GM18858 (cell line): ENCODE data around the gene ENPP6.

Experiments
- ATAC-seq: cut with Tn5 transposase; IDR thresholded peaks from one replicate; pipeline ENCODE4 v1.9.1; 2021; ENCODE audit not compliant: unreplicated experiment

The ENPP6 gene

GRCh38 chr4:184110452-184111224 lies 107.0 kb downstream of the ENPP6 start:
- ATAC-seq: no peak

DNA sequence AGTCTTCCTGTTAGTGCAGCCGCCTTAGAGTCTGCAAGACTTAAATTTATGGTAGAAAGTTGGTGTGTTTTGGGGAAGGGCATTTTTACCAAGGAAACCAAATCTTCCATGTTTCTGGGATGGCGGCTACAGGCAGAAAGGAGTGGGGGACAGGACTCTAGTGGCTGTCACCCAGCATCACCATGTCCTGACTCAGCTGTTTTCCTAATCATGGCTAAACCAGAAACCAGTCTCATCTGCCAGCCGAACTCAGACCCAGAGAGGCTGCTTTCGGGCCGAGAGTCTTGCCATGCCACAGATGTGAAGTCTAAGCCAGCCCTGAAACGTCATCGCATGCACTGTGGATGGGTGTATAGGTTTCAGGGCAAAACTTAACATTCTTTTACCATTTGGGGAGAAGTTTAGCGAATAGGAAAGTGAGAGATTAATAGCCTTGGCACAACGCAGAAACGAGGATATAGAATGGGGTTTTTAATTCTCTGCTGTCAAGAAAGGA lies 109.6 kb downstream of the ENPP6 start:
- ATAC-seq: no peak

GRCh38 chr4:184104419-184105101 lies 113.1 kb downstream of the ENPP6 start:
- ATAC-seq: no peak

DNA sequence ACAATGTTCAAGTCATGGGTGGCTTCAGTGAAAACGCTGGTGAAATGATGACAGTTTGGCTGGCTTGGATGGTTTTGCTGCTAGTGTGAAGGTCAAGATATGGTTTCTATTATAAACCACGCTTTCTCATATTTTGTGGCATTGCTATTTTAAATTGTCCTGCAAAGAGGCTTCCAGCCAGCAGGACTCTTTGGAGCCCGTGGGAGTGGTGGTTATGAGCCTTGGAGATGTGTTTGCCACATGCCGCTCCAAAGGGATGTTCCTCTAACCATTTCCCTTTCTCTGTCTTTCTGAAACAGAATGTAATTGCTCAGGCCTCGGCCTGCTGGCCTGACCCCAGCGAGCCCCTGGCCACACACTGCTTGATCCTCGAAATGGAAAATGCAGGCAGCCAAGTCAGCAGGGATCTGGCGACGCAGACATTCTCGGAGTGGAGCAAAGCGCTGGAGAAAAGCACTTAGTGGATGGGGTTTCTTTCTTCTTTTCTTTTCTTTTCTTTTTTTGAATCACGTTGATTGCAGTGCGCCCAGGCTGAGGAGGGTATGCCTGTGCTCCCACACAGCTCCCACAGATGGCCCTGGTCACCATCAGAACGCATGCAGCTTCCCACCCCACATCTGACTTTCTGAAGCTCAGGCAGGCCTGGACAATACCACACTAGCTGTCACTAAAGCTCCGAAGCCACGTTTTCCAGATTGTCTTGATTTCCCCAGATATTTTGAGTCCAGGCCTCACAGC lies 114.0 kb downstream of the ENPP6 start:
- ATAC-seq: no peak

- ATAC-seq: no peak
Observed at GRCh38 chr4:184102927-184103326, 114.7 kb downstream of the ENPP6 start.

DNA sequence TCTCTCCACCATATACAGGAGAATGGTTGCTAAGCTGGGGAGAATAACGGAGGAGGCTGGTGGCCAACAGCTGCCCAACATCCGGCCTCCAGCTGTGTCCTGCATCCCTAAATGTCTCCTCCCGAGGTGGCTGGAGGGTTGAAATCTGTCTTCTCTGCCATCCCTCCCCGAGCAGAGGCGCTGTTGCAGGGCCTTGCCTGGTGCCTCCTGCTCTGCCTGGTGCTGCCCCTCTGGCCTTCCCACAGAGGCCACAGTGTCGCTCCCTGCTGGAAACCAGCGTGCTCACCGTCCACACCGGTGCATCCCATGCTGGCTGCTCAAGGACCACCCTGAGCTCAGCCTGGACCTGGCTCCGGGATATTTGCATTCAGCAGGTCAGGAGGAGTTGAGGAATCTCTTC lies 115.2 kb downstream of the ENPP6 start:
- ATAC-seq: no peak

DNA sequence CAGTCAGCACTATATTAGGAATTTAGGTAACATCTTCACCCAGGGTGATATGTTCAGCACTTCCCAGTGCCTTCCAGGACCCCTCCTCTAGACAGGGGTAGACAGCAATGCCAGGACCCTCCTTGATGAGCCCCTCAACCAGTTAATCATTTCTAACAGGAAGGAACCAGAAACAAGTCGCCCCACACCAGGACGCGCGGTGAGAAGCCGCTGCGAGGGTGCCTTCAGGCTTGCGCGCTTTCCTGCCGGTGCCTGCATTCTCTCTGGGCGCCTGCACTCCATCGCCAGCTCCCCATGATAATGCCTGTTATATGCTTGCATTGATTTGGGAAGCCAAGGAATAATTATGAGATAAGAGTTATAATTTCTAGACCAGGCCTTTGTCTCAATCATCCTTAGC lies 116.0 kb downstream of the ENPP6 start:
- ATAC-seq: no peak

- no peak for ATAC-seq
Observed at GRCh38 chr4:184100297-184100885, 117.3 kb downstream of the ENPP6 start.

DNA sequence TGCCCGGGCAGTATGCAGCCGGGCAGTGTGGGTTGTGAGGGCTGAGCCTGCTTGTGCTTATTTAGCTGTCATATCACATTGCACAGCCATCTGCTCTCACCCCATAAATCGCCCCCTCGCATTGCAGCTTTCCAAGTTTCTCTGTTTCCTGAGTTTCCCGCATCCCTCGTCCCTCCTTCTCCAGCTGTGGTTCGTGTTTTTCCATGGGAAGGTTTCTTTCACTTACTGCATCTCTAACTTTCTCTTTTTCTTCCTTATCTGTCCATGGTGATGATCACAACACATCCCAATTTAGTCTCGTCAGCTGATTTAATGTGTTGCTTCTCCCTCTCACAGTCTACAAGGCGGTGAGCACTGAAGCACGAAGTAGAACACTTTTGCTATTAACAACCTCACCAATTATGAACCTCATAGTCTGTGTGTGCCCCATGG lies 118.1 kb downstream of the ENPP6 start:
- ATAC-seq: no peak

DNA sequence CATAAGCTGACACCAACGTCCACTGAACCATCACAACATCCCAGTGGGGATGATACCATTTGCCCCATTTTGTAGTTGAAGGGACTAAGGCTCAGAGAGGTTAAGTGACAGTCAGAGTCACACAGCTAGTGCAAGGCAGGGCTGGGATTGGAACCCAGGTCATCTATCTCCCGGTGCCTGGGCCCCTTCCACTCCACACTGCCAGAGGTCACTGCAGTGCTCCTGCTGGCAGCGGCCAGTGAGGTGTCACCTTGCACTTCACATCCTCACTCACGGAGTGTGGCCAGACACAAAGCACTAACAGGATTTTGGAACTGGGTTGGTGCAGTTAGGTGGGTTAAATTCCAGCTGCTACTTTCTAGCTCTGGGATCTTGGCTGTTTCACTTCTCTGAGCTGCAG lies 118.7 kb downstream of the ENPP6 start:
- no peak for ATAC-seq

DNA sequence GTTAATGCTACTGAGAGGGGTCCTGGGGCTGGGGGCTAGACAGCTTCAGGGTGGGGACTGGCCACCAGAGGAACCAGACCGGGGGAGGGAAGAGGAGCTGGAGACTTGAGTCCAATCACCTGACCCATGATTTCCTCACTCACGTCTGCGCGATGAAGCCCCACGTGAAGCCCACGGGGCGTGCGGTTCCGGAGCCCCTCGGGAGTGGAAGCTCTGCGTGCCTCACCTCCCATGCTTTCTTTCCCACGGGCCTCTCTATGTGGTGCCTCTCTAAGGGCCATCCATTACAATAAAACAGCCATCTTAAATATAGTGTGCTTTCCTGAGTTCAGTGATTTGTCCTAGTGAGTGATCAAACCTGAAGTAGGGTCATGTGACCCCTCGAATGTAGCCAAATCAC lies 119.9 kb downstream of the ENPP6 start:
- ATAC-seq: no peak

DNA sequence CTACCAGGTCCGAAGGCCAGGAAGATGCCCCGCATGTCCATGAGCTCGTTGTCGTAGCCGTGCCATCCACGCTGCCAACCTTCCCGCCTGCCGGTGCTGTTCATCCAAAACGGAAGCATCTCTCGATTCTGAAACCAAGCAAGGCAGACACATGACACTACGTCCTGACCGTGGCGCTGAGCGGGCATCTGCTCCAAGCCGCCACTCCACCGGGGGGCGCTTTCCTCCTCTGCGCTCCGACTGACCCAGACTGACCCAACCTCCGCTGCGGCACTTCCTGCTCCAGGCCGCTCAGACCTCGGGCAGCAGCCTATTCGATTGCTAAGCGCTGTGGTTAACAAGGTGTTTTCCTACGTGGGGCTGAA lies 120.5 kb downstream of the ENPP6 start:
- ATAC-seq: peak; percentile 67

DNA sequence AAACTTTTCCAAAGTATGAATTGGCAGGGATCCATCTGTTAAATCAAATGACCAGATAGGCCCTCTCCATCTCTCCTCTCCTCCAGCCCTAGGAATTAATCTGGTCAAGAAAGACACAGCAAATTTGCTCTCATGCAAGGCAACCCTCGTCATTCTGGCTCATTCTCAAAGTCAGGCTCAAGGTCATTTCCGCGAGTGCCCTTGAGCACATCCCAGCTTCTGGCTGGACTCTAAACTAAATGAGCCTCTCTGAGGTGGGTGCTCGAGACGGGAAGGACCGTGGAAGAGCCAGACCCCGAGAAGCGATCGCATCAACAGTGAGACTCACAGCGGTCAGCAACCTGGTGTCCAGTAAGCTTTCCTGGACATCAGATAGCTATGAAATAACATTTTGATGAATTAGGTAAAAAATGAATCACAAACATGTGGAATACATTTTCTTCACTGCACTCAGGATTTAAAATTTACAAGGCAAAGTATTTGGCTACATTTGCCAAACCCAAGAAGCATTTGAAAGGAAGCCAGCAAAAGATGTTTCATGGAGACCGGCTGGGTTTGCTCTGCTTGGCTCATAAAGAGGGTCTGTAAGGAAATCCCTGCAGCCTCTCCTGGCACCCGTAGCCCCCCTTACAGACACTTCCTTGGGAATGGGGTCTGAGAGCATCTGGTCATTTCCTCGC lies 121.0 kb downstream of the ENPP6 start:
- no peak for ATAC-seq

- ATAC-seq: no peak
Observed at GRCh38 chr4:184094532-184095159, 123.0 kb downstream of the ENPP6 start.

GRCh38 chr4:184091986-184092385 lies 125.7 kb downstream of the ENPP6 start:
- ATAC-seq: no peak

- no peak for ATAC-seq
Observed at GRCh38 chr4:184090571-184090970, 127.1 kb downstream of the ENPP6 start.

DNA sequence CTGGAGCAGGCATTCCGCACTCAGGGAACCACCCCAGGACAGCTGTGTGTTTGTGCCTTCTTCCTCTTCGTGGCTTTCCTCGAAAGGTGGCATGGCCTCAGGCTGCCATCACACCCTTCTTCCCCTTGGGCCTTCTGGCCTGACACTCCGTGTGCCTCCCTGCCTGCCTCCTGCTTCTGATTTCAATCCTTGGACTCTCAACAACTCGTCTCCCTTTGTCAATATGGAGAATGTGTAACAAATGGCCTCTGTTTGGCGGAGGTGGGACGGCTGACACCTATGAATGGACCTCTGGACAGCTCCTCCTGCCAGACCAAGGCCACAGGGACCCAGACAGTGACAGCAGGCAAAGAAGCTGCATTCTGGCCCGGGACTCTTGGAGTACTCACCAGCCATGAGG lies 137.0 kb downstream of the ENPP6 start:
- no peak for ATAC-seq

DNA sequence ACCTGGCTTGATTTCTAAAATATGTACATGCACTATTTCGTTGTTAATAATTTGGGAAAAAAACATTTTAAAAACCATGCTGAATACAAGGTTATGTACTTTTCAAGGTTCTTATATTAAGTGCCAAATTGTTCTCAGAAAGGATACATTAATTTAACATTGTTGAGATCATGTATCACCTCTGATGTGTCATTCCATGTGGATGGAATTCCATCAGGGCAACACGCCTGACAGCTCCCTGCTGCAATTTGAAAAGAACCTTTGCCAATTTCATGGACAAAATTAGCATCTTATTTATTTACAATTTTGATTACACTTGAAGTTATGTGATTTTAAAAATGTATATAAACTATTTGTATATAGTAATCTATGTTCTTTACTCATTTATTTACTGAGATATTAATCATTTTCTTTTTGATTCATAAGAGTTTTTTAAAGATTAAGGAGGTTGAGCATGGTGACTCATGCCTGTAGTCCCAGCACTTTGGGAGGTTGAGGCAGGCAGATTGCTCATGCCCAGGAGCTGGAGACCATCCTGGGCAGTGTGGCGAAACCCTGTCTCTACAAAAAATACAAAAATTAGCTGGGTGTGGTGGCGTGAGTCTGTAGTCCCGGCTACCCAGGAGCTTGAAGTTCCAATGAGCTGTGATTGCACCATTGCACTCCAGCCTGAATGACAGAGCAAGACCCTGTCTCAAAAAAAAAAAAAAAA lies 142.8 kb downstream of the ENPP6 start:
- ATAC-seq: no peak

DNA sequence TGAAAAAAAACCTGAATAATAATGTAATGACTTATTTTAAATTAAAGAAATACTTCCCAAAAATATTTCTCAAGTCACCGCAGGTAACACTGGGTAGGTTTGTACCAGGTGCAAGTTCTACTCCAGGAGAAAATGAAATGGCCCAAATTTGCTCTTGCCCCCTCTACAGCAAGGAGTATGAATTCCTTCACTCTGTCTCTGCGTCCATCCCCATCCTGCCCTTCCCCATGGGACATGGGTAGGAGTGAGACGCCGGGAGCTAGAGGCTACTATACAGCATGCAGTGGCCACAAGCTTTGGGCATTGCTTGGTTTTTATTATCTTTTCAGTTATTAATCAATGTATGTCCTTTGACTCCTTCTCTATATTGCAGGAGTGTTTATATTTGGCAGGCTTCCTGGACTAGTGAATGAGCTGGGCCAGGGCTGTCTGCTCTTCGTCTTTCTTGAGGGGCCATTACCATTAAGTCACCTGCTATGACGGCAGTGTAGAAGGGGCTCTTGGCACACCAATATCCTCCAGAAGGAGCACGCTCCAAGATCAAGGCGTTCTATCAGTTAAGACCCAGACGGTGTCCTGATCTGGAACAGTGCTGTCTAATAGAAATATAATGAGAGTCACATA lies 149.6 kb downstream of the ENPP6 start:
- no peak for ATAC-seq
